DOHH2 (cell line): ENCODE results near the gene FRS2.
"Not testable (repeated sequence)": the region's sequence is repeated elsewhere in the genome, so short reads cannot be mapped to it uniquely, and the experiment has no call there.

Experiments used
- H3F3A ChIP-seq: fragments of 200-600 bp; sonication (generic), shearing (Covaris generic); 2 replicates; pipeline ENCODE4 v1.6.0; 2016; ENCODE audit warnings: antibody characterized with exemption, mild to moderate bottlenecking; ENCODE audit not compliant: control insufficient read depth, insufficient read depth
- H3K27ac ChIP-seq: fragments of 200-600 bp; sonication (generic); 2 replicates; pipeline ENCODE4 v1.5.1; 2014; ENCODE audit warnings: low read depth, mild to moderate bottlenecking, low read length, moderate library complexity
- H3K27me3 ChIP-seq: fragments of 200-600 bp; sonication (generic); 2 replicates; pipeline ENCODE4 v1.6.1; 2014; ENCODE audit warnings: mild to moderate bottlenecking, low read length, mixed read lengths; ENCODE audit not compliant: control insufficient read depth
- H3K36me3 ChIP-seq: fragments of 200-600 bp; sonication (generic); 2 replicates; pipeline ENCODE4 v1.6.1; 2014; ENCODE audit warnings: mild to moderate bottlenecking, low read length, moderate library complexity, mixed read lengths; ENCODE audit not compliant: control insufficient read depth
- H3K4me1 ChIP-seq: fragments of 200-600 bp; sonication (generic); 2 replicates; pipeline ENCODE4 v1.6.1; 2014; ENCODE audit warnings: mild to moderate bottlenecking, low read length, mixed read lengths; ENCODE audit not compliant: control insufficient read depth
- H3K4me2 ChIP-seq: fragments of 200-600 bp; sonication (generic); 2 replicates; pipeline ENCODE4 v1.6.0; 2014; ENCODE audit warnings: mild to moderate bottlenecking, low read length, moderate library complexity
- H3K4me3 ChIP-seq: fragments of 200-600 bp; sonication (generic); 2 replicates; pipeline ENCODE4 v1.5.1; 2014; ENCODE audit warnings: mild to moderate bottlenecking, low read length, mixed read lengths
- H3K79me2 ChIP-seq: fragments of 200-600 bp; sonication (generic); 2 replicates; pipeline ENCODE4 v1.6.1; 2014; ENCODE audit warnings: mild to moderate bottlenecking, low read length, mixed read lengths; ENCODE audit not compliant: control insufficient read depth
- H3K9me2 ChIP-seq: fragments of 200-600 bp; sonication (generic); replicated peaks from 2 replicates; pipeline ENCODE4 v1.6.1; 2014; ENCODE audit warnings: mild to moderate bottlenecking, low read length, mixed read lengths; ENCODE audit not compliant: control insufficient read depth
- H3K9me3 ChIP-seq: fragments of 200-600 bp; sonication (generic); 2 replicates; pipeline ENCODE4 v1.6.1; 2014; ENCODE audit warnings: antibody characterized with exemption, low read length, mixed read lengths; ENCODE audit not compliant: control insufficient read depth, insufficient read depth
- H4K20me1 ChIP-seq: fragments of 200-600 bp; sonication (generic); 2 replicates; pipeline ENCODE4 v1.6.0; 2014; ENCODE audit warnings: low read depth, mild to moderate bottlenecking, antibody characterized with exemption, low read length, moderate library complexity; ENCODE audit not compliant: control insufficient read depth, insufficient read depth
- CTCF ChIP-seq: fragments of 200-600 bp; sonication (generic); IDR thresholded peaks from one replicate; pipeline ENCODE4 v1.5.1; 2014; ENCODE audit warnings: antibody characterized with exemption, mild to moderate bottlenecking, low read depth, low read length; ENCODE audit not compliant: poor library complexity, severe bottlenecking
- EZH2phosphoT487 ChIP-seq: fragments of 200-600 bp; sonication (generic); IDR thresholded peaks from 2 replicates; pipeline ENCODE4 v1.6.1; 2017; ENCODE audit warnings: borderline replicate concordance, mild to moderate bottlenecking, antibody characterized with exemption, low read length, moderate library complexity, mixed read lengths

FRS2 gene

GRCh38 chr12:69443916-69444315, 26.3 kb upstream of the FRS2 start:
- Histone ChIP-seq H4K20me1 (no peaks in the 10 kb centered on the region), H3K9me3 (no peaks in the 10 kb centered on the region), H3K79me2 (no peaks in the 10 kb centered on the region), H3K9me2 (no peaks in the 10 kb centered on the region), H3K27ac (no peak overlapping the region), H3K4me2 (no peak overlapping the region), H3K27me3 (no peaks in the 10 kb centered on the region), H3F3A (no peaks in the 10 kb centered on the region), H3K4me3 (no peak overlapping the region), H3K4me1 (no peaks in the 10 kb centered on the region), H3K36me3 (no peaks in the 10 kb centered on the region)
- TF ChIP-seq EZH2phosphoT487 (no peak), CTCF (no peak)

DNA sequence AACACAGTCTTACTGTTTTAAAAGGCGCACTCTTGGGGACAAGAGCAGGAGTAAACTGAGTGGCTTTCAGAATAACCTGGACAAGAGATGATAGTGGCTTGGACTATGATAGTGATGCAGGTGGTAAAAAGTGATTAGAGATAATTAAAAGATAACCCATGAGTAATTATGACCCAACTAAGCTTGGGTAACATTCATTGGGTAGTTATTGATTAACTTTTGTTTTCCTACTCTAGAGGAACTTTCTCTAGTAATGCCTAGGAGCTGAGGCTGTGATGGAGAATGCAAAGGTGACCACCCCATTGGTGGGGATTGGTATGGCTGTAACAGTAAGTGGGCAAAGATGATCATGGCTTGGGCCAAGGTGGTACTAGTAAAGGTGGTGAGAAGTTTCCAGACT, 22.3 kb upstream of the FRS2 start:
- Histone ChIP-seq H3K27me3 (no peaks in the 10 kb centered on the region), H3K27ac (no peak overlapping the region), H4K20me1 (no peaks in the 10 kb centered on the region), H3K9me3 (no peaks in the 10 kb centered on the region), H3K9me2 (no peaks in the 10 kb centered on the region), H3K36me3 (no peaks in the 10 kb centered on the region), H3K4me2 (no peak overlapping the region), H3F3A (no peaks in the 10 kb centered on the region), H3K4me3 (no peak overlapping the region), H3K79me2 (no peaks in the 10 kb centered on the region), H3K4me1 (no peaks in the 10 kb centered on the region)
- TF ChIP-seq EZH2phosphoT487 (no peak), CTCF (no peak)

DNA sequence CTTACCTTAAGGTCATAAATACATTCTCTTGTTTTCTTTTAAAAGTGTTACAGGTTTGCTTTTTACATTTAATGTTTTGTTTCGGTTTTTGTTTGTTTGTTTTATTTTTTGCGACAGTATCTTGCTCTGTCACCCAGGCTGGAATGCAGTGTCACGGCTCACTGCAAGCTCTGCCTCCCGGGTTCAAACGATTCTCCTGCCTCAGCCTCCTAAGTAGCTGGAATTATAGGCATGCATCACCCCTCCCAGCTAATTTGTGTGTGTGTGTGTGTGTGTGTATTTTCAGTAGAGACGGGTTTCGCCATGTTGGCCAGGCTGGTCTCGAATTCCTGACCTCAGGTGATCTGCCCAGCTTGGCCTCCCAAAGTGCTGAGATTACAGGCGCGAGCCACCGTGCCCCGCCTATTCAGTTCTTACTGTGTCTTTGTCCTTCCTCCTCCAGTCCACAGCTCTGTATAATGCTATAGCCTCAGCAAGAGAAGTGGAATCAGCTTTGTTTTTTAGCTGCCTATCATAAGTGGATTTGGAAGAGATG, 17.5 kb upstream of the FRS2 start:
- not testable (repeated sequence) for H3K4me1 ChIP-seq, H3K4me2 ChIP-seq, H4K20me1 ChIP-seq, H3K27me3 ChIP-seq, H3F3A ChIP-seq, H3K9me3 ChIP-seq, H3K27ac ChIP-seq, H3K79me2 ChIP-seq, H3K9me2 ChIP-seq, H3K4me3 ChIP-seq, H3K36me3 ChIP-seq

DNA sequence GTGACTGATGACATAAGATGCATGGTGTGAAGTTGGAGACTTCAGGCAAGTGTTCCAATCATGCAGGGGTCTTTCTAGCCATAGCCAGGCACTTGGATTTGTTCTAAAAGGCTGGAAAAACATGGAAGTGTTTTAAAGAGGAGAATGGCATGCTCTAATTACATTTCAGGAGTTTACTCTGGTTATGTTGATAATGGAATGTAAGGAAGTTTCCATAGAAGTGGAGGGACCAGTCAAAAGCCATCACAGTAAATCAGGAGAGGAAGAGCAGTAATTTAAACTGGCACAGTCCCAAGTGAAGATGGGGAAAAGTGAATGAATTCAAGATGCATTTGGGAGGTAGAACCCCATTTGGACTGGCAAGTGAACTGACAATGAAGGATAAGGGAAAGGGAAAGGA, 13.9 kb upstream of the FRS2 start:
- H3K9me3 ChIP-seq = no peaks in the 10 kb centered on the region
- H3F3A ChIP-seq = no peaks in the 10 kb centered on the region
- H3K27me3 ChIP-seq = no peaks in the 10 kb centered on the region
- H3K36me3 ChIP-seq = no peaks in the 10 kb centered on the region
- H3K4me1 ChIP-seq = no peaks in the 10 kb centered on the region
- H4K20me1 ChIP-seq = no peaks in the 10 kb centered on the region
- TF ChIP-seq CTCF = no peak
- TF ChIP-seq EZH2phosphoT487 = no peak
- no peak overlapping the region for H3K4me3 ChIP-seq
- H3K9me2 ChIP-seq = no peaks in the 10 kb centered on the region
- H3K79me2 ChIP-seq = no peaks in the 10 kb centered on the region
- H3K27ac ChIP-seq = no peak overlapping the region
- H3K4me2 ChIP-seq = no peak overlapping the region
